Activated naive CD8-positive, alpha-beta T cell treated with anti-CD3 and anti-CD28 coated beads, Interleukin-2, amount 50 U/mL, for 16 hours (primary cell): ENCODE data around the gene SAMD11.
"Not testable (repeated sequence)": the region's sequence is repeated elsewhere in the genome, so short reads cannot be mapped to it uniquely, and the experiment has no call there.

Experiments used
- DNase-seq: peaks from one replicate; pipeline ENCODE4 v3.0.0-alpha.2; 2020; ENCODE audit warnings: low read depth, low spot score

Gene SAMD11

DNA sequence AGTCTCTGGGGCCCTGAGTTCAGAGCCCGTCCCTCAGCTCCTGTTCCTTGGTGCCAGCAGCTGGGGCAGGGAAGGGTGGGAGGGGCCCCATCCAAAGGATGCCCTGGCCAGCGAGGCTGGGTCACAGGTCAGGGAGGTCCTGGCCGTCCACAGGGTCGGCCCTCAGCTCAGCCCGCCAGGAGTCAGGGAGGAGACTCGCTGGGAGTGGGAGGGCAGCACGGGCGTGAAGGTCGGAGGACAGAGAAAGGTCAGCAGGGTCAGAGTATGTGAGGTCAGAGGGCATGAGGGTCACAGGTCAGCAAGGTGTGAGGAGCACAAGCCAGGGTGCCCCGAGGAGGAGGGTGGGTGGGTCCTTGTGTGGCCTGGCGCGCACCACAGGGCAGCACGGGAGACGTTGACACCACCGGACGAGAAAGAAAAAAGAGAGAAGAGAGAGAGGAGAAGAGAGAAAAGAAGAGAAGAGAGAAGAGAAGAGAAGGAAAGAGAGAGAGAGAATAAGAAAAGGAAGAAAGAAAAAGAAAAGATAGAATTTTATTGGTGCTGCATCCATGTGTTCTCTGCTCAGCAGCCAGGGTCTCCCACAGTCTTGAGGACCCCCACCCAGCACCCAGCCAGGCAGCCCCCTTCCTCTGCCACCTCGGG is 51.1 kb downstream of the SAMD11 start:
- no peak for DNase-seq

DNA sequence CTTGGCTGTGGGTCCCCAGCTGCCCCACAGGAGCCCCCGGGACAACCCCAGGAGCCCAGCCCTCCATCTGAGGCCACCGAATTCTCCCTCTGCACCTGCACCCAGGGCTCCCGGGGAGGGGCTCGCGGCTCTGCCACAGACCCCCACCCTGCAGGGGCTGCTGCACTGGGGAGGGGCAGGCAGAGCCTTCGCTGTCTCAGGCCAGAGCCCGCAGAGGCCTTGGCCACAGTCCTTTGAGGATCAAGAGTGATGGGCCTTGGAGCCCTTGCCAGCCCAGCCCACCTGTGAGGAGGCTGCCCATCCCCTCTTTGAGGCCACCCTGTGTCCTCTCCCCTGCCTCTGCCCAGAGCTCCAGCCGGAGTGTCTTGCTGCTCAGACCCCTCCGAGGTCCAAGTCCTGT is 51.6 kb downstream of the SAMD11 start:
- no peak for DNase-seq

DNA sequence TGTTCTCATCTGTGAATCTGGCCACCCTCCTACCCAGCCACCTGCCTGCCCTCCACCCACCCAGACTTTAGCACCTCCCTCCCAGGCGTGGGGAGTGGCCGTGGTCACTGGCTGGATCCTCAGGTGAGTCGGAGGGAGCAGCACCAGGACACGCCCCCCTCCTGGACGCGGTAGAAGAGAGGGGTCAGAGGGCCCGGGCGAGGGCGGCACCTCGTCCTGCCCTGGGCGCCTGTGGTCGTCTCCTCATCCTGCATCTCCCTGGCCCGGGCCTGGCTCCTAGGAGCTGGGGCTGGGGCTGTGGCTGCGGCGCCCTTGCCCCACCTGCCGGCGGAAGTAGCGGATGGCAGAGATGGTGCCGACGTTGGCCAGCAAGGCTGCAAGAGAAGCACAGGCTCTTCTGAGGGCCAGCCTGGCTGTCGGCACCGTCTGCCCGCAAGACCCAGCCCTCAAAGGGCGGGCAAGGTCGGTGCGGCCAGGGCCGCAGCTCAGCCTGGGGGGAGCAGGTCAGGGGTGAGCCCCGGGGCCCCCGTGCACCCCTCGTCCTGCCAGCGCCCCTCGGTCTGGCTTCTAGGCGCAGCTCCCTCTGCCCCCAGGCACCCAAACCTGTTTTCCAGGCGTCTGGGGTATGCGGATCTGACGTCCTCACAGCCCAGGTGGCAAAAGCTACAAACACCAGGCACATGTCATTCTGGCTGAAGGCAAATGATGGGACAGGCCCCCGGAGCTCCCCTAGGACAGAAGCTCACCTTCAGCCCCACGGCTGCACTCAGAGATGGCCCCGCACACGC is 52.4 kb downstream of the SAMD11 start:
- DNase-seq, result no peak

DNA sequence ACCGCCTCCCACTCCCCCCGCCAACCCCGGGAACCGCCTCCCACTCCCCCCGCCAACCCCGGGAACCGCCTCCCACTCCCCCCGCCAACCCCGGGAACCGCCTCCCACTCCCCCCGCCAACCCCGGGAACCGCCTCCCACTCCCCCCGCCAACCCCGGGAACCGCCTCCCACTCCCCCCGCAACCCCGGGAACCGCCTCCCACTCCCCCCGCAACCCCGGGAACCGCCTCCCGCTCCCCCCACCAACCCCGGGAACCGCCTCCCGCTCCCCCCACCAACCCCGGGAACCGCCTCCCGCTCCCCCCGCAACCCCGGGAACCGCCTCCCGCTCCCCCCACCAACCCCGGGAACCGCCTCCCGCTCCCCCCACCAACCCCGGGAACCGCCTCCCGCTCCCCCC is 53.1 kb downstream of the SAMD11 start:
- not testable (repeated sequence) for DNase-seq

DNA sequence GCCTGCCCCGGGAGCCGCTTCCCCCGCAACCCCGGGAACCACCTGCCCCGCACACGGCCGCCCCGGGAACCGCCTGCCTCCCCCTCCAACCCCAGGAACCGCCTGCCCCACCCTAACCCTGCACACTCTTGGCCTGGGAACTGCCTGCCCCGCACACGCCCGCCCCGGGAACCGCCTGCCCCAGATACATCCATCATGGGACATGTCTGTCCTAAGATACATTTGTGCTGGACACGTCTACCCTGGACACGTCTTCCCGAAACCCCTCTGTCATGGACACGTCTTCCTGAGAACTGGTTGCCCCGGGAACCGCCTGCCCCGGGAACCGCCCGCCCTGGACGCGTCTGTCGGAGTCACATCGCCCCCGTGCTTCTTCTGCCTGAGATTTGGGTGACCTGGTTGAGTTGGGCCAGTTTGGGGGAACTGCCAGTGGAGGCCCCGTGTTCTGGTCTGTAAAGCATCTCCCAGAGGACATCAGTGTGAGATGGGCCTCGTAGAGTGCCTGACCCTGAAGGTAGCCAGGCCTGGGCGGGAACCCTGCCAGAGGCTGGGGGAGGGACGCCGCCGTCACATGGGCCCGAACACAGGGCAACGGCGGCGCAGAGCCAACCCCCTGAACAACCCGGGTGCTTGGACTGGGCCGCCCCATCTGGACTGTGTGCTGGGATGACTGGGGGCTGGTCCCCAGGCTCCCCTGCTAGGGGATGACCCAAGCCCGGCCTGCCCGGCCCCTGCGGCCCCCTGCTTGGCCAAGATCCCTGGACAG is 54.5 kb downstream of the SAMD11 start:
- no peak for DNase-seq

DNA sequence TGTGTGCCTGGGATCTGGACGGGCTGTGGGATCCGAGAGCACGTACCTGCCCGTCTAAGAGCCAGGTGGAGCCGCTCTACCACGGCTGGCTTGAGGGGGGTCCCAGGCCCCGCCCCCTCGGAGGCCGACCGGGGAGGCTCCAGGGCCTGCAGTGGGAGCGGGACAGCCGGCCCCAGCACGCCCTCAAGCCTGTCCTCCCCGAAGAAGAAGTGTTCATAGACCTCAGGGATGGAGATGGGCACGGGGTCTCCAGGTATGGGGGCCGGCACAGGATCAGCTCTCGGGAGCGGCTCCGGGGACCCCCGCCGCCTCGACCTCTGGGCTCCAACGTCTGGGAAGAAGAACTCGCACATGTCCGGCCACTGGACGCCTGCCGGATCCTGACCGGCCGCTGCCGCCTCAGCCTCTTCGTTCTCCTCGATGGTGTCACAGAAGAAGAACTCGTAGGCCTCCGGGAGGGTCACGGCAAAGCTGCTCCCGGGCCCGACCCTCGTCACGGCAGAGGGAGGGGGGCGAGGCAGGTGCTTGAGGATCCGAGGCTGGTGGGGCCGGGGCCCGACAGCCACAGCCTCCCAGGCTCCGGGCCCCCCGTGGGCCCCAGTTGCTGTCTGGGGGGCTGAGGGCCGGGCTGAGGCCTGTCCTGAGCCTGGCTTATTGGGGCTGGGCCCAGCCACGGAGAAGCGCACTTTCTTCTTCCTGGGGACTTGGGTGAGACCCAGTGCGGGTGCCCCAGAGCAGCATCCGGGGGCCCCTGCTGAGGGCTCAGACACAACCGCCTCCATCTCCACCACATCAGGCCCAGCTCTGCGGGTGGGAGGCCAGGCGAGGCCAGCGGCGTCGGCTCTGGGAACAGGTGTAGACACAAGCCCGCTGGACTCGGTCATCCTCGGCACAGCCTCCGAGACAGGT is 55.4 kb downstream of the SAMD11 start:
- no peak for DNase-seq

DNA sequence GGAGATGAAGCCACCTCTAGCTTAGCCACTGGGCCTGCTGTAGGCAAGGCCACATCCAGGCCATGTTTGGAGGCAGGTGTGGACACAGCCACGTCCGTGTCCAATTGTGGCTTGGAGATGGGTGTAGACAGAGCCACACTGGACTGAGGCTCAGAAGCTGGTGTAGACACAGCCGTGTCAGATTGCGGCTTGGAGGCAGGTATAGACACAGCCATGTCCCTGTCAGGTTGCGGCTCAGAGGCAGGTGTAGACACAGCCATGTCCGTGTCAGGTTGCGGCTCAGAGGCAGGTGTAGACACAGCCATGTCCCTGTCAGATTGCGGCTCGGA is 56.0 kb downstream of the SAMD11 start:
- DNase-seq, result no peak

DNA sequence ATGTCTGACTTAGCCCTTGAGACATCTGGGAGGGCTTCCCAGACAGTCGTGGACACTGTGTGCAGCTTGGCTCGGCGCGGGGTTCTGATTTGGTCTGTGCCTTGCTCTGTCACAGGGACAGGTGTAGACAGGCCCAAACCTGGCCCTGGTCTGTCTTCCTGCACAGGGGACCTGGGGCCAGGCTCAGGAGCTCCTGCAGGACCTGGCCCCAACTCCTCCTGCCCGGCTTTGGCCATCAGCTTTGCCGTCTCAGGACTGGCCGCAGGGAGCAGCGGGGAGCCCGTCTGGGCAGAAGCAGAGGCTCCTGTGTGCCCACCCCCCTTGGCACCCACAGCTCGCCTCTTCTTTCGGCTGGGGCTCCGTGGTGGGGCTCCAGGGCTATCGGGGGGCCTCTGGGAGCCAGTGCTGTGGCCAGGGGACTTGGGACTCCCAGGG is 56.4 kb downstream of the SAMD11 start:
- DNase-seq, result no peak

DNA sequence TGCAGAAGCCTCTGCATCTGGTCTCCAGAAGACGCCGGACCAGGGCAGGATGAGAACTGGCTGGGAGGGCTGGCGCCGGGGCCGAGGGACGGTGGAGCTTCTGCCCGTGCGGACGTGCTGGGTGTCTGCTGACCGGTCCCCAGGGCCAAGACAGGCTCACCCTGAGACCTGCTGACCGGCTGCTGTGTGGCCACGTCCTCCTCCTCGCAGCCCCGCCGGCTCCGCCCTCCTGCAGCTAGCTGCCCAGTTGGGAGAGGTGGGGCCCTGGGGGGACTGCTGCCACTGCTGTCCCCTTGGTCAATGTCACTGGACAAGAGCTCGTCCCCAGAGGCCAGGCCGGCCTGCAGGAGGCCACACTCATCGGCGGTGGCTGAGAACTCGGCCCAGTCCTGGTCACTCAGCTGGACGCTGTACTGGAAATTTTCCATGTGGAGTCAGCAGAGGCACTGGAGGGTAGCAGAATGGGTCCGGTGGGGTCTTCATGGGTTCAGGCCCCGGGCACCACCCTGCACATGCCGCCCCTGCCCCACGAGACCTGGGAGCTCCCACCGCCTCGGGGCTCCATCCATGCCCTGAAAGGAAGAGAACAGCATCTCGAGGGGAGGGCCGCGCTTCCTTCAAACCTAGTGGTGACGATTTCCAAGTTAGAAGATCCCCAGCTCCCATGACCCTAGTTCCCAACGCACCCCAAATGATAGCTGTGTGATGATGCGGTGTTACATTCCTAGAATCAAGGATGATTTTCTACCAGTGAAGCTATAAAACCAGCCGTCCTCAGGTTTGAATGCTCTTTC is 57.1 kb downstream of the SAMD11 start:
- no peak for DNase-seq

DNA sequence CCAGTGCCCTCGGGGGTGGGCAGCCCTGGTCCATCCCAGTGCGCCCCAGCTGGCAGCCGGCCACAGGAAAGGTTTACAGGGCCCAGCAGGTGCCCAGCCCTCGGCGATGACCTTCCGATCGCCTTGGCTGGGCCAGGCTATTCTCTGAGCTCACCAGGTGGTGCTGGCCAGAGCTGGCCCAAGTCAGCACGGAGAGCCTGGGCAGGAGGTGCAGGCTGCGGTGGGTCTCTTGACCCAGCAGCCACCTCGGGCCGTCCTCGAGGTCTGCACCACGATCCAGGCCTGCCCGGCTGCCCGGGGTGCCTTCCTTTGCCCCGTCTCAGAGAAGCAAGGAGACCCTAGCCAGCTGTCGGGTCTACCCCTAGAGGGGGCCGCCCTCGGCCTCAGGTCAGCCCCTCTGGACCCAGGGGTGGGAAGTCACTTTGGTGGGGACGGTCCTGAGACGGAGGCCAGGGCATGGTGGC is 57.8 kb downstream of the SAMD11 start:
- DNase-seq, result no peak

DNA sequence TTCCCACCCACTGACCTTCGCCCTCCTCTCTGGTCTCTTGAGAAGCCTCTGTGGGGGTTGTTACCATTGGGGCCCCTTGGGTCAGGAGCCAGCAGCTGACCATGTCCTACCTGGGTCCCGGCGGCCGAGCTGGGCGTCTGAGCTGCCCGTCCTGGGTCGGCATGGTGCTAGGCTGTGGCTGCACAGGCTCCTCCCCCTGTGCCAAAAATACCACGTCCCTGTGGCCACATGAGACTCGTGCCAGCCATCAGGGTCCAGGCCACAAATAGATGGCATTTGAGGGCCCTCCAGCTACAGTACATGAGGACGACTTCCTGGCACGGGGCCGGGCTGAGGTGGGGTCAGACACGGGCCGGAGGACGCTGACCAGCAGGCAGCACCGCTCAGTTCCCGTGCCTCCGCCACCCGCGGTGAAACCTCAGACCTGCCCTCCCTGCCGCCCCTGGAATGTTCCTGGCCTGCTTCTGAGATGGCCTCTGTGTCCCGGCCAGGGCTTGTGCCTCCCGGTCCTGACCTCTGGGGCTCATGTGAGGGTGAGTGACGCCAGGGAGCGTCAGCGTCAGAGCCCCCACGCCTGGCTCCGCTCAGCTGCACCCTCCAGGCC is 58.3 kb downstream of the SAMD11 start, which contains the start of gene PERM1:
PERM1 (minus strand) TSS at position 139 of the 604 bp plus-strand sequence. CDS start 1,064 bp downstream, outside the sequence.
- no peak for DNase-seq

DNA sequence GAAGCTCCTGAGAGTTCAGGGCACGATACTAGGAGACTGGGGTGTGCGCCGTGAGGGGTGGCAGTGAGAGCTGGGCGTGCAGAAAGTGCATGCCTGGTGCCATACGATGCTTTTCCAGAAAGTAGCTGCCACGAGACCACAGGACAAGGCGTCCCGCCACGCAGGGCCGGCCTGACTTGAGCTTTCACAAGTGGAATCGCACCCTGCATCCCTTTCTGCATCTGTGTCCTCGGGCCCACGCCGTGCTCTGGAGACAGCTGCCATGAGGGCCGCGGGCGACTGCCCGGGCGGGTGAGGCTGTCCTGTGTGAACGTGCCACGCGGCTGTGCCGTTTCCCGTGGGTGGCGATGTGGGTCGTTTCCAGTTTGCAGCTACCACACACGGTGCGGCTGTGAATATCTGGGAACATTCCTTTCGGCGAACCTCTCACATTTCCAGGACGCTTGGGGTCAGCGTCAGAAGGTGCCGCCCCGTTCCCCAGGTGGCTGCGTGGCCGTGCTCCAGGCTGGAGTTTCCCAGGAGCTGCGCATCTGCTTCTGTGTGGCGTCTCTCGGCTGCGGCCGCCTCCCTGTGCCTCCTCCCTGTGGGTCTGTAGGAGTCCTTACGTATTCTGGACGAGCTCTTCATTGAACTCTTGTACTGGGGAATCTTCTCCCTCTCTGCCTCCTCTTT is 59.2 kb downstream of the SAMD11 start:
- DNase-seq, result no peak

DNA sequence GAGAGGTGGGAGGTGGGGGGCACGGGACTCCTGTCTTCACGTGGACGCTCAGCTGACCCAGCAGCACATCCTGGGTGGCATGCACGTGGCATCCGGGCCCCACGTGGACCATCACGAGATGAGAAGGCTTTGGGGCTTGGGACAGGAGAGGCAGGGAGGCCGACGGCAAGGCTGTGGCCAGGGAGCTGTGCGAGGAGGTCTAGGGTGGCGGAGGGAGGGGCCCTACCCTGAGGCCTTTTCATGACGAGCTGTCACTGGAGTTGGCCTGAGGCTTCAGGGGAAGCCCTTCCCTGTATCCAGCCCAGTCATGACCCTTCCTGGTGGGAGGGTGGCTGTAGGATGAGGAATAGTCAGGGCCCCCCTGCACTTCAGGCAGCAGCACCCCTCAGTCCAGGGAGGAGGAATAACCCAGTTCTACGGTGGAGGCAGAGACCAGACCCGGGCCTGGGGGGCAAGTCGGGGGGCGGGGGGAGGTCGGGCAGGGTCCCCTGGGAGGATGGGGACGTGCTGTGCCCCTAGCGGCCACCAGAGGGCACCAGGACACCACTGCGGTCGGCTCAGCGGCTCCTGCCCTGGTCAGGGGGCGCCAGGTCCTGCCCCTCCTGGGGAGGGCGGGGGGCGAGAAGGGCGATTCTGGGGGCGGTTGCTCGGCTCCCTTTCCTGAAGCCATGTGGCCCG is 60.2 kb downstream of the SAMD11 start:
- peak; percentile 54 for DNase-seq

DNA sequence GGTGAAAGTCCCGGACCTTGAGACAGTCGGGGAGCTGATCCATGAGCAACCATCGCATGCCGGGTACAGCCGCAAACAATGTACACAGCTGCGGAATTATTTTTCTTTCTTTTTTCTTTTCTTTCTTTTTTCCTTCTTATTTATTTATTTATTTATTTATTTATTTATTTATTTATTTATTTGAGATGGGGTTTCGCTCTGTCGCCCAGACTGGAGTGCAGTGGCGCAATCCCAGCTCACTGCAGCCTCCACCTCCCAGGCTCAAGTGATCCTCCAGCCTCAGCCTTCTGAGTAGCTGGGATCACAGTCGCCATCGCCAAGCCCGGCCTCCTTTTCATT is 60.7 kb downstream of the SAMD11 start:
- no peak for DNase-seq

DNA sequence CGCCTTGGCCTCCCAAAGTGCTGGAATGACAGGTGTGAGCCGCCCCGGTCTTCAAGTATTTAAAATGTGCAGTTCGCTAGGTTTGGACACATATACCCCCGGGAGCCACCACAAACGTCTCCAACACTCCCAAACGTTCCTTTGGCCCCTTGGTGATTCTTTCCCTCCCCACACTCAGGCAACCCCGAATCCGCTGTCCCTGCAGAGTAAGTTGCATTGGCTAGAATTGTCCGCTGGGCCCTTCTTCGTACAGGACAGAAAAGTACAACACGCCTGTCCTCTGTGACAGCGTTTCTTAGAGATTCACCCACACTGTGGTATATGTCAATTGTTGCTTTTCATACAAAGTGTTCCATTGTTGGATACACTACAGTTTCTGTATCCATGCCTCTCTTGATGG is 61.4 kb downstream of the SAMD11 start:
- no peak for DNase-seq

DNA sequence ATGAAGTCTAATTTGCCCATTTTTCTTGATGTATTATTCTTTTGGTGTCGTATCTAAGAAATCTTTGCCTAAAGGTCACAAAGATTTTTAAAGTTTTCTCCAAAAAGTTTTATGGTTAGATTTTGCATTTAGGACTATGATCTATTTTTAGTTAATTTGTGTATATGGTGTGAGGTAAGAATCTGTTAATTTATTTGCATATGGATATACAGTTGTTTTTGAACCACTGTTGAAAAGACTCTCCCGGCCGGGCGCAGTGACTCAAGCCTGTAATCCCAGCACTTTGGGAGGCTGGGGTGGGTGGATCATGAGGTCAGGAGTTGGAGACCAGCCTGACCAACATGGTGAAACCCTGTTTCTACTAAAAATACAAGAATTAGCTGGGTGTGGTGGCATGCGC is 64.3 kb downstream of the SAMD11 start:
- DNase-seq, result not testable (repeated sequence)

DNA sequence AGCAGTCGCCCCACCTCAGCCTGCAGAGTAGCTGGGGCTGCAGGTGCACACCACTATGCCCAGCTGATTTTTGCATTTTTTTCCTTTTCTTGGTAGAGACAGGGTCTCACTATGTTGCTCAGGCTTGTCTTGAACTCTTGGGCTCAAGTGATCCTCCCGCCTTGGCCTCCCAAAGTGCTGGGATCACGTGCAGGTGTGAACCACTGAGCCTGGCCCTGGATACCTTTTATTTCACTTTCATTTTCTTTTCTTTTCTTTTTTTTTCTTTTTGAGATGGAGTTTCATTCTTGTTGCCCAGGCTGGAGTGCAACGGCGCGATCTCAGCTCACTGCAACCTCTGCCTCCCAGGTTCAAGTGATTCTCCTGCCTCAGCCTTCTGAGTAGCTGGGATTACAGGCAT is 67.6 kb downstream of the SAMD11 start:
- DNase-seq, result not testable (repeated sequence)

DNA sequence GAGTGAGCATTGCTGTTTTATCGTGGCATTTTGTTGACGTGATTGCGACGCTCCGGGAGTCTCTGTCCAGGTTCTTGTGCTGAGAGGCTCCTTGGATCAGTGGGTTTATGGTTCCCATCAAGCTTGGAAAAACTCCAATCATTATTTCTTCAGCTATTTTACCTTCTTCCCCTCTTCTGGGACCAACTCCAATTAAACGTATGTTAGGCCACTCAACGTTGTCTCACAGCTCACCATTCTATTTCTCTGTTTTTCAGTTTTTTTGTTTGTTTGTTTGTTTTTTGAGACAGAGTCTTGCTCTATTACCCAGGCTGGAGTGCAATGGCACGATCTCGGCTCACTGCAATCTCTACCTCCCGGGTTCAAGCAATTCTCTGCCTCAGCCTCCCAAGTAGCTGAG is 68.2 kb downstream of the SAMD11 start:
- no peak for DNase-seq

DNA sequence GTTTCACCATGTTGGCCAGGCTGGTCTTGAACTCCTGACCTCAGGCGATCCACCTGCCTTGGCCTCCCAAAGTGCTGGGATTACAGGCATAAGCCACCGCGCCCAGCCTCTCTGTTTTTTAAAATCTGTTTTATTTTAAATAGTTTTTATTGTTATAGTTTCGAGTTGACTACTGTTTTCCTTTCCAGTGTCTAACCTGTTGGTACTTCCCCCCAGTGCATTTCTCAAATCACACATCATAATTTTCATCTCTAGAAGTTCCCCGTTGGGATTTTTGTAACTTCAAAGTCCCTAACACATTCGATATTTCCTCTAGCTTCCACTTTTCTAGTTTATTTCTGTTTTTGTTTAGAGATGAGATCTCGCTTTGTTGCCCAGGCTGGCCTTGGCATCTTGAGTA is 68.6 kb downstream of the SAMD11 start:
- DNase-seq, result no peak
